H9 (cell line): ENCODE measurements around the gene TUBA4A. TPM values are rescaled to one million over a fixed set of nuclear protein-coding genes. Genes with fewer than 3 reads are reported as not detected.
A peak's percentile ranks its signal among the peaks of the same experiment; 100 is the strongest.

Source experiments
- DNase-seq: peaks from one replicate; pipeline ENCODE4 v3.0.0-alpha.2; 2017
- H2AFZ ChIP-seq: one replicate; pipeline ENCODE4 v1.6.1; 2013; ENCODE audit warnings: mild to moderate bottlenecking, low read length, control low read depth, moderate library complexity
- H2AK5ac ChIP-seq: 2 replicates; pipeline ENCODE4 v1.6.1; 2013; ENCODE audit warnings: low read length, control low read depth, mixed read lengths; ENCODE audit not compliant: insufficient read length
- H2BK120ac ChIP-seq: one replicate; pipeline ENCODE4 v1.6.1; 2013; ENCODE audit warnings: low read depth, mild to moderate bottlenecking, low read length, control low read depth, inconsistent platforms; ENCODE audit not compliant: poor library complexity, severe bottlenecking
- H2BK12ac ChIP-seq: 2 replicates; pipeline ENCODE4 v1.6.1; 2013; ENCODE audit warnings: low read length, control low read depth, mixed read lengths, low read depth; ENCODE audit not compliant: insufficient read length
- H2BK15ac ChIP-seq: 2 replicates; pipeline ENCODE4 v1.6.1; 2013; ENCODE audit warnings: low read depth, low read length, control low read depth
- H2BK20ac ChIP-seq: one replicate; pipeline ENCODE4 v1.6.1; 2013; ENCODE audit warnings: low read depth, mild to moderate bottlenecking, low read length, control low read depth, inconsistent platforms; ENCODE audit not compliant: poor library complexity, severe bottlenecking
- H2BK5ac ChIP-seq: 2 replicates; pipeline ENCODE4 v1.6.1; 2013; ENCODE audit warnings: low read length, control low read depth, mixed read lengths; ENCODE audit not compliant: insufficient read length
- H3K14ac ChIP-seq: 2 replicates; pipeline ENCODE4 v1.6.1; 2013; ENCODE audit warnings: low read length, control low read depth; ENCODE audit not compliant: insufficient read depth
- H3K18ac ChIP-seq: 2 replicates; pipeline ENCODE4 v1.6.1; 2013; ENCODE audit warnings: low read depth, mild to moderate bottlenecking, mixed read lengths, low read length, control low read depth; ENCODE audit not compliant: insufficient read length
- H3K23ac ChIP-seq: 2 replicates; pipeline ENCODE4 v1.6.1; 2013; ENCODE audit warnings: low read length, control low read depth, mixed read lengths, low read depth; ENCODE audit not compliant: insufficient read length
- H3K23me2 ChIP-seq: 2 replicates; pipeline ENCODE4 v1.6.1; 2013; ENCODE audit warnings: low read depth, mild to moderate bottlenecking, mixed read lengths, low read length, control low read depth; ENCODE audit not compliant: insufficient read length, poor library complexity, severe bottlenecking
- H3K27ac ChIP-seq: 2 replicates; pipeline ENCODE4 v1.5.1; 2013; ENCODE audit warnings: low read length, control low read depth, mixed read lengths, low read depth; ENCODE audit not compliant: insufficient read length
- H3K27me3 ChIP-seq: 2 replicates; pipeline ENCODE4 v1.6.1; 2013; ENCODE audit warnings: low read length, control low read depth, inconsistent platforms; ENCODE audit not compliant: insufficient read depth
- H3K4ac ChIP-seq: 2 replicates; pipeline ENCODE4 v1.6.1; 2013; ENCODE audit warnings: low read depth, mild to moderate bottlenecking, control low read depth, inconsistent platforms, low read length, moderate library complexity
- H3K4me1 ChIP-seq: 2 replicates; pipeline ENCODE4 v1.6.1; 2013; ENCODE audit warnings: low read length, control low read depth, inconsistent platforms; ENCODE audit not compliant: insufficient read depth
- H3K4me2 ChIP-seq: 2 replicates; pipeline ENCODE4 v1.6.1; 2013; ENCODE audit warnings: low read length, control low read depth, mixed read lengths; ENCODE audit not compliant: insufficient read length, insufficient read depth
- H3K56ac ChIP-seq: 2 replicates; pipeline ENCODE4 v1.6.1; 2013; ENCODE audit warnings: low read depth, mild to moderate bottlenecking, mixed read lengths, low read length, control low read depth; ENCODE audit not compliant: insufficient read length
- H3K79me1 ChIP-seq: 2 replicates; pipeline ENCODE4 v1.6.1; 2013; ENCODE audit warnings: low read depth, mild to moderate bottlenecking, moderate library complexity, low read length, control low read depth, inconsistent platforms; ENCODE audit not compliant: insufficient read depth, poor library complexity, severe bottlenecking
- H3K79me2 ChIP-seq: 2 replicates; pipeline ENCODE4 v1.6.1; 2013; ENCODE audit warnings: low read length, control low read depth, inconsistent platforms; ENCODE audit not compliant: insufficient read depth
- H3K9ac ChIP-seq: 2 replicates; pipeline ENCODE4 v1.6.1; 2013; ENCODE audit warnings: low read length, control low read depth, mixed read lengths; ENCODE audit not compliant: insufficient read length; ENCODE audit errors: extremely low read depth
- H3K9me3 ChIP-seq: one replicate; pipeline ENCODE4 v1.6.1; 2013; ENCODE audit warnings: low read depth, low read length, inconsistent platforms; ENCODE audit not compliant: control insufficient read depth
- H3T11ph ChIP-seq: one replicate; pipeline ENCODE4 v1.6.1; 2013; ENCODE audit warnings: mild to moderate bottlenecking, low read length, control low read depth, inconsistent platforms
- H4K20me1 ChIP-seq: one replicate; pipeline ENCODE4 v1.6.1; 2013; ENCODE audit not compliant: control insufficient read depth, insufficient read length, insufficient read depth
- H4K5ac ChIP-seq: 2 replicates; pipeline ENCODE4 v1.6.1; 2013; ENCODE audit warnings: low read depth, mild to moderate bottlenecking, mixed read lengths, low read length, control low read depth; ENCODE audit not compliant: insufficient read length
- H4K8ac ChIP-seq: replicated peaks from 2 replicates; pipeline ENCODE4 v1.6.1; 2013; ENCODE audit warnings: low read length, control low read depth, mixed read lengths, low read depth; ENCODE audit not compliant: insufficient read length
- H4K91ac ChIP-seq: 2 replicates; pipeline ENCODE4 v1.6.1; 2013; ENCODE audit warnings: low read depth, mild to moderate bottlenecking, moderate library complexity, mixed read lengths, low read length, control low read depth; ENCODE audit not compliant: insufficient read length
- H3K27ac Mint-ChIP-seq, 3 experiments: 2 replicates in 2 of 3; 3 replicates in 1 of 3; pipeline ENCODE4 v1.8.0; 2020 to 2021; ENCODE audit warnings: mixed read lengths in 3 of 3, mild to moderate bottlenecking in 1 of 3, moderate library complexity in 1 of 3
- H3K27me3 Mint-ChIP-seq: 2 replicates; pipeline ENCODE4 v1.8.0; 2021; ENCODE audit warnings: low read depth, mild to moderate bottlenecking, moderate library complexity, mixed read lengths
- H3K36me3 Mint-ChIP-seq, 3 experiments: 2 replicates in 2 of 3; 3 replicates in 1 of 3; pipeline ENCODE4 v1.8.0; 2020 to 2021; ENCODE audit warnings: low read depth in 3 of 3, mixed read lengths in 3 of 3; ENCODE audit not compliant: insufficient read depth in 1 of 3
- H3K4me1 Mint-ChIP-seq, 2 experiments: 2 replicates each; pipeline ENCODE4 v1.8.0; 2020; ENCODE audit warnings: mixed read lengths in 2 of 2
- H3K4me3 Mint-ChIP-seq, 2 experiments: 2 replicates in 1 of 2; 3 replicates in 1 of 2; pipeline ENCODE4 v1.8.0; 2020 to 2021; ENCODE audit warnings: mild to moderate bottlenecking in 2 of 2, mixed read lengths in 2 of 2, moderate library complexity in 1 of 2
- H3K9me3 Mint-ChIP-seq, 2 experiments: 2 replicates in 1 of 2; 3 replicates in 1 of 2; pipeline ENCODE4 v1.8.0; 2020; ENCODE audit warnings: mild to moderate bottlenecking in 2 of 2, mixed read lengths in 2 of 2, moderate library complexity in 1 of 2
- CTCF ChIP-seq: fragments of 200-600 bp; sonication (generic); conservative IDR thresholded peaks from 3 replicates; pipeline ENCODE4 v1.8.0; 2021; ENCODE audit warnings: antibody characterized with exemption, mild to moderate bottlenecking
- WGBS: extraction: QIAGEN DNeasy Blood & Tissue Kit; methylation state at CpG from one replicate; pipeline ENCODE4 v1.1.7; 2013; ENCODE audit warnings: missing lambda C conversion rate, low lambda C conversion rate, mixed read lengths; ENCODE audit not compliant: insufficient read length; ENCODE audit errors: extremely low coverage; 5-methylcytosine and 5-hydroxymethylcytosine counted together
- total RNA-seq: library from RNA; stranded (reverse); gene quantifications from 2 replicates; pipeline ENCODE4 v1.2.1, GENCODE V29; 2021

Gene TUBA4A
- total RNA-seq, 1 experiment from 2014 or later = 25.5 TPM

GRCh38 chr2:219298759-219299371, 45.1 kb upstream of the TUBA4A start:
- no peaks in the 10 kb centered on the region for H3K9me3 ChIP-seq
- no peak overlapping the region for H3K27ac ChIP-seq
- H3K18ac ChIP-seq = no peak overlapping the region
- H4K5ac ChIP-seq = no peak overlapping the region
- H4K91ac ChIP-seq = no peak overlapping the region
- no peak overlapping the region for H3K27ac Mint-ChIP-seq
- H4K8ac ChIP-seq = no peak overlapping the region
- peaks cover 0 to 5% of the 10 kb centered on the region in 2 experiments; a peak in 2 of 5 replicates for H3K9me3 Mint-ChIP-seq
- no peaks in the 10 kb centered on the region for H3K79me2 ChIP-seq
- DNase-seq = peak; percentile 89
- peaks cover 18 to 26% of the 10 kb centered on the region in 2 experiments for H3K4me1 Mint-ChIP-seq
- H3K79me1 ChIP-seq = no peaks in the 10 kb centered on the region
- H3K4me1 ChIP-seq = no peaks in the 10 kb centered on the region
- H3K14ac ChIP-seq = peak overlapping the region; percentile 49; the same call in 1 of the 2 replicates
- H3K4me3 Mint-ChIP-seq = peak overlapping the region; percentile 26 to 62; a peak in 4 of 5 replicates
- H2BK5ac ChIP-seq = no peak overlapping the region
- TF ChIP-seq CTCF = peak; percentile 98
- H3K27me3 ChIP-seq = no peaks in the 10 kb centered on the region; the same call in 1 of the 2 replicates
- peaks cover 67% of the 10 kb centered on the region for H3K27me3 Mint-ChIP-seq
- no peak overlapping the region for H2BK15ac ChIP-seq
- H2BK20ac ChIP-seq = no peak overlapping the region
- H2BK12ac ChIP-seq = no peak overlapping the region
- no peak overlapping the region for H2AFZ ChIP-seq
- no peak overlapping the region for H2BK120ac ChIP-seq
- peak overlapping the region; percentile 21 for H3K4me2 ChIP-seq
- H3T11ph ChIP-seq = no peak overlapping the region
- no peak overlapping the region for H3K56ac ChIP-seq
- no peaks in the 10 kb centered on the region for H4K20me1 ChIP-seq
- H3K36me3 Mint-ChIP-seq = peaks cover 0 to 4% (median 2%) of the 10 kb centered on the region in 3 experiments; a peak in 2 of 7 replicates
- H3K23me2 ChIP-seq = peaks cover 6% of the 10 kb centered on the region
- no peak overlapping the region for H2AK5ac ChIP-seq
- no peak overlapping the region for H3K9ac ChIP-seq
- no peak overlapping the region for H3K4ac ChIP-seq
- WGBS = no CpG with 5 or more reads among the region's 15 CpGs
- no peak overlapping the region for H3K23ac ChIP-seq
